Measurements from ENCODE around the gene CXCR5. TPM values are rescaled to one million over a fixed set of nuclear protein-coding genes. Genes with fewer than 3 reads are reported as not detected.

The CXCR5 gene
- polyA plus RNA-seq, 1 donor (not counting 4 experiments of a cell fraction or from before 2014, with no cell fraction given) = not detected

DNA sequence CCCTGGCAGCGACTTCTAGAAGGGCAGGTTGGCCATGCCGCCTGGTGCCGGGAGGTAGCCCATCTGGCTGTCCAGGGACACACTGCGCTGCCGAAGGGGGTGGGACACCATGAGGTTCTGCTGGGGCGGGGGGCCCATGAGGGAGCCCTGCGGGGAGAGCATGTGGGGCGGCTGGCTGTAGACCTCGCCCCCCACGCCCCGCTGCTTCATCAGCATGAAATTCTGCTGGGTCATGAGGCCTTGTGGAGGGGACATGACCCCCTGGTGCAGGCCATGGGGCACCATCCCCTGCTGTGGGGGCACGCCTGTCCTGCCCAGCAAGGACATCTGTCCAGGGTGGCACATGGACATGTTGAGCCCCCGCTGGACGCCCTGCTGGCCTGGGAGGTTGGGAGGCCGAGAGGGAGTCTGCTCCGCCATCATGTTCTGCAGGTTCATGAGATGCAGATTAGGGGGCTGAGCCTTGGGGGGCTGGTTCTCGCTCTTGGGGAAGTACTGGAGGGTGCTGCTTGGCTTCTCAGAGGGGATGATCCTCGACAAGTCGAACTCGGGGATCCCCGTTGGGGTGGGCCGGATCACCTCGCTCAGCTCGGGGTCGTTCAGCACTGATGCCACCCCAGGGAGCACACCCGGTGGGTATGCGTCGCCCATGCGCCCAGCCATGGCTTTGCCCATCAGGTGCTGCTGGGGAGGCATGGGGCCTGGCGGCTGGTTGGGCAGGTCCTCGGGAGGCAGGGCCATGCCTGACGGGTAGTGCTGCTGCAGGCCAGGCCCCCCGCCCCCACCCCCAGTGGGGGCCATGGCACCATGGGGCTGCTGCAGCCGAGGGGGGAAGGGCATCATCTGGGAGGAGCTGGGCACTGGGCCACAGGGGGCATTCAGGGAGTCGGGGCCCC is 15.0 kb downstream of the CXCR5 start:
- no peak for DNase-seq (ENCODE audit: low read depth, low spot score)
- H2AFZ ChIP-seq (ENCODE audit: control insufficient read depth, low read length) = no peak overlapping the region
- no peaks in the 10 kb centered on the region for H3K4me1 ChIP-seq (ENCODE audit: control insufficient read depth, extremely low read depth, insufficient read depth, low read length)
- no peaks in the 10 kb centered on the region for H3K9me3 ChIP-seq (ENCODE audit: control insufficient read depth, low read depth, low read length)
- H4K20me1 ChIP-seq (ENCODE audit: control insufficient read depth, extremely low read depth, insufficient read depth, low read length) = peaks cover 14% of the 10 kb centered on the region
- dilution Hi-C loops (cut with MboI; ENCODE audit: extremely low pct_ligation_motif_present, low sequenced_read_pairs) = no loop called here
- H3K4me2 ChIP-seq (ENCODE audit: control insufficient read depth, extremely low read depth, insufficient read depth, low read depth, low read length) = no peak overlapping the region
- peaks cover 18% of the 10 kb centered on the region for H3K79me2 ChIP-seq (ENCODE audit: control insufficient read depth, insufficient read depth, low read length)
- H3K4me3 ChIP-seq (ENCODE audit: control insufficient read depth in 2 of 3, extremely low read depth in 1 of 3, insufficient read depth in 2 of 3, low read depth in 1 of 3, low read length in 3 of 3) = no peak overlapping the region
- H3K36me3 ChIP-seq (ENCODE audit: control insufficient read depth in 2 of 2, extremely low read depth in 1 of 2, insufficient read depth in 2 of 2, low read length in 2 of 2) = peaks cover 26 to 47% of the 10 kb centered on the region in 2 experiments
- H3K27ac ChIP-seq (ENCODE audit: control insufficient read depth, insufficient read depth, low read length) = no peak overlapping the region
- FAIRE-seq = no peak
- H3K27me3 ChIP-seq (ENCODE audit: control insufficient read depth, extremely low read depth, insufficient read depth, low read length) = no peaks in the 10 kb centered on the region
- H3K9me1 ChIP-seq (ENCODE audit: control insufficient read depth, extremely low read depth, insufficient read depth, low read length) = no peaks in the 10 kb centered on the region
- no peak for TF ChIP-seq EZH2 (IDR thresholded peaks at IDR 0.05; ENCODE audit: low read length)
- TF ChIP-seq, protein P1, sequence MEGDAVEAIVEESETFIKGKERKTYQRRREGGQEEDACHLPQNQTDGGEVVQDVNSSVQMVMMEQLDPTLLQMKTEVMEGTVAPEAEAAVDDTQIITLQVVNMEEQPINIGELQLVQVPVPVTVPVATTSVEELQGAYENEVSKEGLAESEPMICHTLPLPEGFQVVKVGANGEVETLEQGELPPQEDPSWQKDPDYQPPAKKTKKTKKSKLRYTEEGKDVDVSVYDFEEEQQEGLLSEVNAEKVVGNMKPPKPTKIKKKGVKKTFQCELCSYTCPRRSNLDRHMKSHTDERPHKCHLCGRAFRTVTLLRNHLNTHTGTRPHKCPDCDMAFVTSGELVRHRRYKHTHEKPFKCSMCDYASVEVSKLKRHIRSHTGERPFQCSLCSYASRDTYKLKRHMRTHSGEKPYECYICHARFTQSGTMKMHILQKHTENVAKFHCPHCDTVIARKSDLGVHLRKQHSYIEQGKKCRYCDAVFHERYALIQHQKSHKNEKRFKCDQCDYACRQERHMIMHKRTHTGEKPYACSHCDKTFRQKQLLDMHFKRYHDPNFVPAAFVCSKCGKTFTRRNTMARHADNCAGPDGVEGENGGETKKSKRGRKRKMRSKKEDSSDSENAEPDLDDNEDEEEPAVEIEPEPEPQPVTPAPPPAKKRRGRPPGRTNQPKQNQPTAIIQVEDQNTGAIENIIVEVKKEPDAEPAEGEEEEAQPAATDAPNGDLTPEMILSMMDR (optimal IDR thresholded peaks at IDR 0.05 in 1 of 3, IDR thresholded peaks at IDR 0.05 in 1 of 3, conservative IDR thresholded peaks at IDR 0.05 in 1 of 3; ENCODE audit: extremely low read depth in 1 of 3, insufficient read depth in 2 of 3, low read length in 3 of 3) = no peak
- H3K9ac ChIP-seq (ENCODE audit: control insufficient read depth, extremely low read depth, insufficient read depth, low read length) = no peak overlapping the region

DNA sequence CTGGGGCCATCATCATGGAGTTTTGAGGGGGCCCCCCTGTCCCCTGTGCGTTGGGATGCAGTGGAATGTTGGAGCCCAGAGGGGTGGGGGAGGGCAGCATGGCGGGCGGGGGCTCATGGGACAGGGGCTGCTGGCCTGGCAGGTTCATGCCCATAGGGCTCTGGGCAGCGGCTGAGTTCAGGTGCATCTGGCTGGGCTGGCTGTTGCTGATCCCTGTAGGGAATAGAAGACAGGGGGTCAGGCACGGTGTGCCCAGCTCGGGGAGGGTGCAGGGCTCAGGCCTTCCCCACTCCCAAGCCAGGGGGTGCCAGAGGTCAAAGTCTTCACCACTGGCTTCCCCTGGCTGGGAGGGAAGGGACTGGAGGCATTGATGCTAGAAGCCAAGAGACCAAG is 15.6 kb downstream of the CXCR5 start:
- Histone ChIP-seq H3K9me1 (ENCODE audit: control insufficient read depth, extremely low read depth, insufficient read depth, low read length) (no peaks in the 10 kb centered on the region), H3K27ac (ENCODE audit: control insufficient read depth, insufficient read depth, low read length) (no peak overlapping the region), H3K4me2 (ENCODE audit: control insufficient read depth, extremely low read depth, insufficient read depth, low read depth, low read length) (no peak overlapping the region), H3K79me2 (ENCODE audit: control insufficient read depth, insufficient read depth, low read length) (peaks cover 20% of the 10 kb centered on the region), H3K36me3 (ENCODE audit: control insufficient read depth in 2 of 2, extremely low read depth in 1 of 2, insufficient read depth in 2 of 2, low read length in 2 of 2) (peaks cover 30 to 48% of the 10 kb centered on the region in 2 experiments), H2AFZ (ENCODE audit: control insufficient read depth, low read length) (no peak overlapping the region), H3K9ac (ENCODE audit: control insufficient read depth, extremely low read depth, insufficient read depth, low read length) (no peak overlapping the region), H3K9me3 (ENCODE audit: control insufficient read depth, low read depth, low read length) (no peaks in the 10 kb centered on the region), H3K27me3 (ENCODE audit: control insufficient read depth, extremely low read depth, insufficient read depth, low read length) (no peaks in the 10 kb centered on the region), H4K20me1 (ENCODE audit: control insufficient read depth, extremely low read depth, insufficient read depth, low read length) (peaks cover 14% of the 10 kb centered on the region), H3K4me1 (ENCODE audit: control insufficient read depth, extremely low read depth, insufficient read depth, low read length) (no peaks in the 10 kb centered on the region), H3K4me3 (ENCODE audit: control insufficient read depth in 2 of 3, extremely low read depth in 1 of 3, insufficient read depth in 2 of 3, low read depth in 1 of 3, low read length in 3 of 3) (no peak overlapping the region)
- TF ChIP-seq, protein P1 (optimal IDR thresholded peaks at IDR 0.05 in 1 of 3, IDR thresholded peaks at IDR 0.05 in 1 of 3, conservative IDR thresholded peaks at IDR 0.05 in 1 of 3; ENCODE audit: extremely low read depth in 1 of 3, insufficient read depth in 2 of 3, low read length in 3 of 3) = peak in 1 of 3 experiments; percentile 4
- no peak for TF ChIP-seq EZH2 (IDR thresholded peaks at IDR 0.05; ENCODE audit: low read length)
- no peak for DNase-seq (ENCODE audit: low read depth, low spot score)
- no peak for FAIRE-seq
- dilution Hi-C loops (cut with MboI; ENCODE audit: extremely low pct_ligation_motif_present, low sequenced_read_pairs) = no loop called here

All from keratinocyte (primary cell).